Posterior vena cava (tissue), 2 donors: ENCODE measurements around the gene CIRBP. TPM values are rescaled to one million over a fixed set of nuclear protein-coding genes. Genes with fewer than 3 reads are reported as not detected.

ENCODE experiments used
- DNase-seq: peaks from one replicate; pipeline ENCODE4 v3.0.0-alpha.2; 2020; ENCODE audit warnings: low spot score
- intact Hi-C, 2 donors: fragments of 100-400 bp; cut with DNase I; formaldehyde crosslinking; loops; one replicate each; pipeline versions ENCODE4 v1.14.1 to v1.14.2; 2022 to 2023
- total RNA-seq, 2 donors: library from RNA; stranded (reverse); fragmentation: NEBNext Ultra II Directional; extraction: Animal tissue kit (Norgen Biotek cat#: 25700); gene quantifications; one replicate each; pipeline ENCODE4 v1.2.1, GENCODE V29; 2021
- donor health status: DM: yes; HTN: yes; CAD: no.
- donor health status: DM: yes; HTN: yes; CAD: no.

Gene CIRBP
- total RNA-seq, 2 donors from 2014 or later, result 447 to 636 TPM

DNA sequence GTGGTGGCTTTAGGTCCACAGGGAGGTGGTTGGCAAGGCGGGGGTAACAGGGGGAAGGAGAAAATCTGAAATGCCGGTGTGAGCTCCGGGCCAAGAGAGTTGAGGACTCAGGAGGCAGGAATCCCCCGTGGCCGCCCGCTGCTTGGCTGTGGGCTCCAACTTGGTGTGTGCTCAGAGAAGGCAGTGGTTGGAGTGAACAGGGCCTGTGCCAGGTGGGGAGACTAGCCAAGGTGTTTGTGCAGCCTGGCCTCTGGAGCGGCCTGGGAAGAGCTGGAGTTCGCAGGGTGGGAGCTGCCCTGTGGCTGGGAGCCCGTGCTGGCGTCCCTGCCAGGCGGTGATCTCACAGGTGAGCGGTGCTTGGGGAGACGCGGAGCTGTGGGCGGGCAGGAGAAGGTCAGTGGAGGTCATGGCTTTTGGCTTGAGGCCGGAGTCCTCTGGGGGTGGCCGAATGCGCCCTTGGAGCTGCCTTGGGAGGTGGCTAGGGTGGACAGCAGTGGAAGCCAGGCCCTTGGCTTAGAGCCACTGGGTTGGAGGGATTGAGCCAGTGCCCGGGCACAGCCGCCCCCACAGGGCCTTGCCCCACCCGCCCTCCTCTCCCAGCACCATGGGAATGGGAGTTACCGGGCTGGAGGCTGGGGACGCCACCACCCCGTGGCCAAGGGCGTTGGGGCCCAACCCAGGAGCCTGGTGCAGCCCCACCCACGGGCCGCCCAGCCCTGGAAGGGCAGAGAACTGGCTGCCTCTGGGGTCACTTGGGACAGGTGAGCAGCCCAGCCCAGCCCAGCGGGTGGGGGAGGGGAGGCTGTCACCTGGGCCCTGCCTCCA, 7.1 kb upstream of the CIRBP start:
- DNase-seq, result no peak
- intact Hi-C loops, result no loop called here

DNA sequence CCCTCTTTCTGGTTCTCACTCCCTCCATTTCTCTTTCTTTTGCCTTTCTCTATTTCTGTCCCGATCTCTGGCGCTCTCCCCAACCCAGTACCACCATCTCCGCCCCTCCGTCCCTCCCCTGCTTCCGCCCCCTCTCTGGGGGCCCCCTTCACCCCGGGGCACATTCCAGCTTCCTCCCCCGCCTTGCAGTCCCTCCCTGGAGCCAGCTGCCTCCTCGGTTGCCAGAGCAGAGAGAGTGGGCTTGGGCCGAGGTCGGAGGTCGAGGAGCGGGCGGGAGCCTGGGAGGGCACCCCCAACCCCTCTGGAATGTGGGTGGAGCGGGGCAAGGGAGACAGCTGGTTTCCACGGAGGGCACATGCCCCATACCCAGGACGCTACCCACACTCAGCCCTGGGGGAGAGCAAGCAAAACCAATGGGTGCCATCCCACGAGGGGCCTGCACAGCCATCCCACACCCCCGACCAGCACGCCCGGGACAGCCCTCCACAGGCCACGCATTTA, 6.5 kb upstream of the CIRBP start:
- intact Hi-C loops, result no loop called here
- DNase-seq, result no peak

DNA sequence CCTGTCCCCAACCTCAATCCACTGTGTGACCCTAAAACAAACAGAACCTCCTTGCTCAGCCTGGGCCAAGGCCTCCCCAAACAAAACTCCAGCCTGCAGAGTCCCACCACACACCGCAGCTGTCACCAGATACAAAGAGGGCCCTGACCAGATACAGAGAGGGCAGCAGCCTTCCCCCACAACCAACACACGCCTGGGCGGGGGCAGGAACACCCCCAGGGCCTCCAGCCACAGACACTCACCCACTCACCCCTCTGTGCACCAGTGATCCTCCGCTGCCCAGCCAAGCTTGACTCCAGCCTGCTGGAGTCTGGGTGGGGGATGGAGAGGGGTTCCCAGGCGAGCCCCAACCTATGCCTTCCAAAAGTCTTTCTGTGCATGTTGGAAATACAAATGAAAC, 5.9 kb upstream of the CIRBP start:
- intact Hi-C loops, result no loop called here
- no peak for DNase-seq

DNA sequence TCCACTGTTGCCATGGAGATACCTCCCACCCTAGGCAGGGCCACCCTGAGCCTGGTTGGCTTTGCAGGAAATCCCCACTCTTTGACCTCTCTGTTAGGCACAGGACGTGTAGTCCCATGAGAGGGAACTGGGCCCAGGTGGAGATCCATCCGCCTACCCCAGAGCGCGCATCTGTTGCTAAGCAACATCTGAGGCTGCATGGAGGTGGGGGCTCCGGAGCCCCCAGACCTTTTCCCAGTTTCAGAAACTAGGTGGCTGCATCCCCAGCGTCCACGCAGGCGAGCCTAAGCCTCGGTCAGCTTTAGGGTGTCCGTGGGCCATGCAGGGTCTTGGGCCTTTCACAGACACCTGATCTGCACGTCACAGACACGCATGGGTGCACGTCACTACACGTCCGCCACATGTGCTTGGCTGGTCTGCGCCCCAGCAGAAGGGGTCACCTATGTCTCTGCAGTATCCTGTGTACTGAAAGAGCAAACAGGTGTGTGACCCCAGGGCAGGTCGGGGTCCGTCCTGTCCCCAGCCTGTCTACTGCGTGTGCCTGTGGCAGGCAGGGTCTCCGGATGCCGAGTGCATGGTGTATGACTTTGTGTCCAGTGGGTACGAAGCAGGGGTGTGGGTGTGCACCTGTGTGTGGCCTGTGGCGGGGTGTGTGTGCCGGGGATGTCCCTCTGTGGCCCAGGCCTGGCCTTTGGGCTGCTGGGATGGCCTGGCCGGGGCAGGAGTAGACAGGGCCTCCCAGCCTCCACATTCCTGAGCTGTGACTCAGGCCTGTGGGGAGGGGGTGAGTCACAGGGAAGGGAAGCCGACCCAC, 4.1 kb upstream of the CIRBP start:
- intact Hi-C loops, result no loop called here
- peak; percentile 93 for DNase-seq

DNA sequence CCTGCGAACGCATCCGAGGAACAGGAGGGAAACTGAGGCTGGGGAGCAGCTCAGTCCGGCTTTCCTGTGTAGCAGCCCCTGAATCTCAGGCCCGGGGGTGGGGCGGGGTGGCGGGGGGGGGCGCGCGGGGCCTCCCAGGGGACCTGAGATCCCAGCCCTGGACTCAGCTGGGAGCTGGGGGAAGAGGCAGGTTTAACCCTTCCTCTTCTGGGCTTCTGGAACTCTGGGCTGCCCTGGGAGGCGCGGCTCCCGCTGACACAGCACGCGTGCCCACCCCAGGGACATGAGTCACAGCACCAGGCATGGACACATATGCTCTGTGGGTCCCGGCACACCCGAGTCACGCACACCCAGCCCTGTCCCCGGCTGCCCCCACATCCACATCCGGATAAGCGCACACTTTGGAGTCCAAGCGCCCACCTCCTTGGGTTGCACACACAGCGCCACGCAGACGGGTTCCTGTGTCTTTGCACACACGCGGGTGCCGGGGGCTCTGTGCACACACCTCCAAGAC, 3.5 kb upstream of the CIRBP start:
- DNase-seq, result peak; percentile 95
- intact Hi-C loops, result loop anchor here in 1 of 2 donors (2.0 kb wide), 1 partner anchor 21 kb away; no protein-coding TSS in a partner anchor

DNA sequence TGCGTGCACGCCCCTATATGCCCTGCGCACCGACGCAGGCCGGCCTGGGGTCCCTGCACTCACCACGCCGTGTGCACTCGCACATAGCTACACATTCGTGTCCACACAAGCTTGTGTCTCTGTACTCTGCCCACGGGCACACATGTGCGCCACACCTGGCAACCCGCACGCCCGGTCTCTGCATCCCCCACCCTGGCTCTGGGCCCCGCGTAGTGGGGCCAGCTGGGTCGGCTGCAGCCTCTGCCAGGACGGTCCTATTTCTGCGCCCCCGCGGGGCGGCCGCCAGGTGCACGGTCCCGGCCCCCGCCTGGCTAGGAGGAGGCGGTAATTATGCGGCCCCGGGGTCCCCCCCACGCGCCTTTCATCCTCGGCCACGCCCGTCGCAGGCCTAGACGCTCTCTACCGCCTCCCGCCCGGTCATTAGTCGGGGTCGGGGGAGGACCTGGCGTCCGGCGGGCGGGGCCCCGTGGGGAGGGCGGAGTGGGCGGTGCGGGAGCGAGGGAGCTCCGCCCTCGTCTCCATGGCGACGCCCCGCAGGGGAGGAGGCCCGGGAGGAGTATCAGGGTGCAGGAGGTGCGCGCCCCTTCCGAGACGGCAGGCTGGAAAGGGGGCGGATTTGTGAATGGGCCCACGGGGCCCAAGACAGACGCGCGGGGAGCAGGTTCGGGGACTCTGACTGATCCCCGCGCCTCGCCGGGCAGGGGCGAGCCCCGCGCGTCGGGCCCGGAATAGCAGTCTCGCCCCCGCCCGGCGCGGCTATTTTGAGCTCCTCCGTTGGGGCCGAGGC, 2.8 kb upstream of the CIRBP start:
- DNase-seq, result peak; percentile 97
- intact Hi-C loops, result loop anchor here in 1 of 2 donors (2.0 kb wide), 1 partner anchor 22 kb away; no protein-coding TSS in a partner anchor

DNA sequence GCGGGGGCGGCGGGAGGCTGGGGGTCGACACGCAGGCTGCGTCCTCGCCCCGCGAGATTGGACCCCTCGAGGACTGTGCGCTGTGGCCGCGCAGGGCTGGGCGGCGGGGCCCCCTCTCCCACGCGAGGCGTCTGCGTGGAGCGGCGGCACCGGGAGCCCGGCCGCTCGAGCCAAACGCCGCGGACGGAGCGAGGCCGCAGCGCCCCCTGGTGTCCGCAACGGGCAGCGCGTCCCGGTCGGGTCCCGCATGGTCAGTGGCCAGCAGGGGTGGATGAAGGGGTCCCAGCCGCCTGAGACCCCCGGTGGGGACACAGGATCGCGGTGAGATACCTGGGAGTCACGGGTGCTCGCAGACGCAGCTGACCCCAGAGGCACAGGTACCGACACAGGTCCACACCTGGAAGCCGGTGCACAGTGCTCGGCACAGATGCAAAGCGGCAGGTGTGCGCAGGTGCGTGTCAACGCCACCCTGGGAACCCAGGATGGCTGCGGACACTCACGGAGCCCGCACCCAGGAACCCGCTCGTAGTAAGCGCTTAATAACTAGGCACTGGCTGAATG, 2.1 kb upstream of the CIRBP start:
- peak; percentile 95 for DNase-seq
- intact Hi-C loops, result loop anchor here (1.0 to 2.0 kb wide), 2 partner anchors 22 to 23 kb away; no protein-coding TSS in a partner anchor

DNA sequence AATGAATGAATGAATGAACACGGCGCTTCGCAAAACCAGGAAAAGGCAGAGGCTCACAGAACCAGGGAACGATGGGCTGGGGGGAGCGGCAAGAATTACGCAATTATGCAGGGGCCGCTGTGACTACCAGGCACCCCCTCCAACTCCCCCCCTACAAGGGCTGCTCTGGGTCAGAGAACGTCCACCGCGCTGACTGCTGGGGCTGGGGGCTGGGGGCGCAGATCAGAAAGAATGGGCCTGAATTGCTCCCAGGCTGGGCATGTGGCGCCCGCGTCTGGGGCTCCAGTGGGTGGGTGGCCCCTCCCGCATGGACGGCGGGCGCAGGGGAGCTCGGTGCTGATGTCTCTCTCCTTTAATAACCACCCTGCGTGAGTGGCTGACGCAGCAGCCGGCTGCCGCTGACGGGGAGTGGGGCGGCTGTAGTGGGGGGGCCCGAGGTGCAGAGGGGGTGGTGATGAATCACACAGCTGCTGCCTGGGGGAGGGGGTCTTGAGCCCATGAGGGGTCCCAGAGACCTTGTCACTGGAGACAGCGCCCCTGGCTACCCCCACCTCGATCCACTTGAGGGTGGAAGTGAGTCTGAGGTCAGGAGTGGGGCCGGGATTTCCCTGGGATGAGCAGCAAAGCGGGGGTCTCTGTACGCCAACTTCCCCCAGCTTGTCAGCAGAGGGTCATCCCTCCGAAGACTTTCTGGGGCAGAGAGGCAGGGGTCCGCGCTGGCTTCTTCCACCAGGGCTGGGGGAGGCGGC, 1.5 kb upstream of the CIRBP start:
- peak; percentile 85 for DNase-seq
- intact Hi-C loops, result loop anchor here (1.0 to 2.0 kb wide), 2 partner anchors 23 kb away; no protein-coding TSS in a partner anchor

DNA sequence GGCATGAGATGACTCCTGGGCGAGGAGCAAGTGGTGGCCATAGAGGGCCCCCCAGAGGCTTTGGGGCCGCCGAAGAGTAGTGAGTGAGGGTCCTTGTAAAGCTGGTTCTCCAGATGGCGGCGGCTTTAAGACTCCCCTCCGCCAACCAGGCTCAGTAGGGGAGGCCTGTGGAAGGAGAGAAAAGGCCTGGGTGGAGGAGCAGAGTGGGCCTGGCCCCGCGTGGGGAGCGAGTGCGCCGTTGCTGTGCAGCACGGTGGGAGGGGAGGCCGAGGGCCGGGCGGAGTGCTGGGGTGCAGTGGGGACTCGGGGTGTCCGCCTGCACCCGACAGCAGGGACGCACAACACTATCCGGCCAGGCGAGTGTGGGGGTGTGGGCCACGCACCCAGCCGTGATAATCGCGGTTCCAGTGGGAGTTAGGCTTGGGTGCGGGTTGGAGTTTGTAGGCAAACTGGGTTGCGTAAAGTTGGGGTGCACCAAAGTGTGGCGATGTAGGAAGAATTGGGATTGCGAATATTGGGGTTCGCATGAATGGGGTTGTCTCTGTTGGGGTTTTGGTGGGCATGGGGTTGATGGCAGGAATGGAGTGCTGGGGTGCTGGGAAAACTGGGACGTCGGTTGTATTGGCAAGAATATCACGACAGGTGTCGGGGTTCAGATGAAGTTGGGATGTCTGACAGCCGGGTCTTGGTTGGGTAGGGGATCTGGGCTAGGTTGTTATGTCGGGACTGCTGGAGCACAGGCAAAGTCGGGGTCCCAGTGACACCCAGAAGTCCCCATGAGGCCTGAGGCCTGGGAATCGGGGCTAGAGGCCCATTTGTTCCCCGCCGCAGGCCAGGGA, 687 bp upstream of the CIRBP start:
- DNase-seq, result peak; percentile 85
- intact Hi-C loops, result no loop called here

DNA sequence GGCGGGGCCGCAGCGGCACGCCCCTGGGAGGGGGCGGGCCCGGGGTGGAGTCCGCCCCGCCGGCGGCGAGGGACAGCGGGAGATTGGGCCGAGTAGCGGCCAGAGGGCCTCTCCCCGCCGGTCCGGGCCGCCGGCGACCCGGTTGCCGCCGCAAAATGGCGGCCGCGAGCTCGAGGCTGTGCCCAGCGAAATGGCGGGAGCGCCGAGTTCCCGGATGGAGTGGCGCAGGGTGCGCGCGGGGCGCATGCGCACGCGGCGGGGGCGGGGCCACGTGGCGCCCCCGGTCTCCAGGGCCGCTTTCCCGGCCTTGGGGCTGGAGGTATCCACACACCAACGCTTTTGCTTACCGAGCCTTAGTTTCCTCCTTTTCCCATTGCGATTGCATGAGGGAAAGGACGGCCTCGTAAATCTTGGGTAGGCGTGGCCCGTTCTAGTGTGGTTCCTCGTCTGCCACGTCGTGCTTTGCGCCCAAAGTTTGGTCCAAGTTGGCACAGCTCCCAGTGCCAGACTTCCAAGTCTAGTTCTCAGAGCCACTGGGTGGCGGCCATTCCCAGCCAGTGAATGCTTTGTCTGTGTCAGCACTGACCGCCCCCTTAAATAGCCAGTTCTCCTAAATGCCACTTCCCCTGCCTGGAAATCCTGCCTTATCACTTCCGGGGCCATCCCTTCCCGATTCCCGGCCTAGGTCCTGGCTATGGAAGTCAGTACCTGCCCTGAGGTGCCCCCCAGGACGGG, 513 bp downstream of the CIRBP start:
- intact Hi-C loops, result loop anchor here in 1 of 2 donors (10.0 kb wide), 1 partner anchor 115 kb away; the partner anchor contains the start of gene NDUFS7
- DNase-seq, result peak; percentile 97

DNA sequence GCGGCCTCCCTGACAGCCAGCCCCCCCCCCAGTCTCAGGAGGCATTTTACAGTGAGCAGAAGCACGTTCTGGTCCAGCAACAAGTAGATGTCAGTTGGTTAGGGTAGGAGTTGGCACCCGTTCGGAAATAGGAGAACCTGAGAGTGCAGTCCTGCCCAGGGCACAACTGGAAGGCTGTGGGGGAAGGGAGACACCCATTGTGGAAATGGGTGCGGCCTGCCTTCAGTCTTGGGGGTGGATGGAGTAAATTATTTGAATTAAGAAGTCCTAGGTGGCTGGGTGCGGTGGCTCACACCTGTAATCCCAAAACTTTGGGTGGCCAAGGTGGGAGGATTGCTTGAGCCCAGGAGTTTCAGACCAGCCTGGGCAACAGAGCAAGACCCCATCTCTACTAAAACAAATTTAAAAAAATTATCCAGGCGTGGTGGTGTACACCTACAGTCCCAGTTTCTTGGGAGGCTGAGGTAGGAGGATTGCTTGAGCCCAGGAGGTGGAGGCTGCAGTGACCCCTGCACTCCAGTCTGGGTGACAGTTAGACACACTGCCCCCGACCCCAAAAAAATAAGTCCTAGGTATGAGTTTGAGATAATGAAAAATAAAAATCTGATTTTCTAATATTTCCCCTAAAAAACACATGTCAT, 1.2 kb downstream of the CIRBP start:
- intact Hi-C loops, result loop anchor here in 1 of 2 donors (10.0 kb wide), 1 partner anchor 114 kb away; the partner anchor contains the start of gene NDUFS7
- no peak for DNase-seq

DNA sequence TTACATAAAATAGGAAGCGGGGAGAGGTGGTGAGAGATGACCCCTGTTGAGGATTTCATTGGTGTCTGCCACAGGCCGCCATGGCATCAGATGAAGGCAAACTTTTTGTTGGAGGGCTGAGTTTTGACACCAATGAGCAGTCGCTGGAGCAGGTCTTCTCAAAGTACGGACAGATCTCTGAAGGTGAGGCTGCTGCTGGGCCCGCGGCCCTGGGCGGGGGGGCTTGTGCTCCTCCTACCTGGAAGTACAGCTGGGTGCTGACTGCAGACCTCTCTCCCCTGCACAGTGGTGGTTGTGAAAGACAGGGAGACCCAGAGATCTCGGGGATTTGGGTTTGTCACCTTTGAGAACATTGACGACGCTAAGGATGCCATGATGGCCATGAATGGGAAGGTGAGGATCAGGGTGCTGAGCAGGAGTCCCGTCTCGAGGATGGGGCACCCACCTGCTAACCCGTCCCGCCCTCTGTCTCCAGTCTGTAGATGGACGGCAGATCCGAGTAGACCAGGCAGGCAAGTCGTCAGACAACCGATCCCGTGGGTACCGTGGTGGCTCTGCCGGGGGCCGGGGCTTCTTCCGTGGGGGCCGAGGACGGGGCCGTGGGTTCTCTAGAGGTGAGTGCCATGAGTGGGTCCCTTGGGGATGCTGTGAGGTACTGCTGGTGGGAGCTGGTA, 1.9 kb downstream of the CIRBP start:
- intact Hi-C loops, result loop anchor here in 1 of 2 donors (10.0 kb wide), 1 partner anchor 114 kb away; the partner anchor contains the start of gene NDUFS7
- no peak for DNase-seq

DNA sequence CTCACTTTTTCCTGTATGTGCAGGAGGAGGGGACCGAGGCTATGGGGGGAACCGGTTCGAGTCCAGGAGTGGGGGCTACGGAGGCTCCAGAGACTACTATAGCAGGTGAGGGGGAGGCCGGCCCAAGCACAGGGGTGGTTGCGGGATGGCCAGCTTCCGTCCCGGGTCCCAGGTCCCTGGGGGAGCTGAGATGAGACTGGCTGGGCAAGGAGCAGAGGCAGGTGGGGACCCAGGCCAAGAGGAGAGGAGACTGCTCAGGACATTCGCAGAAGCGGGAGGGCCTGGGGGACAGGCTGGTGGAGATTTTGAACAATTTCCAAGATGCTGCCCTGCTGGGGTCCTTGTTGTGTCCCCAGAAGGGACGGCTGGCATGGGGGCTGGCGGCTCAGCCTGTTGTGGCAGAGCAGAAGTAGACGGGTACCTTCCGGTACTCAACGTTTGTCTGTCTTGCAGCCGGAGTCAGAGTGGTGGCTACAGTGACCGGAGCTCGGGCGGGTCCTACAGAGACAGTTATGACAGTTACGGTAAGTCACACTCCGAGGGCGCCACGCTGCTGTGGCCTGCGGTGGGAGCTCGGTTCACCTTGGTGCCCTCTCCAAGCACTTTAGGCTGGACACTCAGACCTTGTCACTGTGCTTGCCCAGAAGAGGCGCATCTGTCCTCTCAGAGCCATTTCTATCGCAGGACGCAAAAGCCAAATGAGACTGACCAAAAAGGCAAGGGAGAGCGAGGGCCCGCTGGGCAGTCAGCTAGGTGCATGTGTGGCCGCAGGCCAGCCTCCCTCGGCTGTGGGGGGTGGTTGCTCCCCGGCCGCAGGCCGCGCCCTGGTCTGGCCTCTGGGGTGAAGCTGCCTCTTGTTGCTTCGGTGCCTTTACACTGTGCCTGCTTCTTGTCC, 2.6 kb downstream of the CIRBP start:
- no peak for DNase-seq
- intact Hi-C loops, result loop anchor here in 1 of 2 donors (10.0 kb wide), 1 partner anchor 113 kb away; the partner anchor contains the start of gene NDUFS7
